ENCODE measurements around the gene CEPT1. TPM values are rescaled to one million over a fixed set of nuclear protein-coding genes. Genes with fewer than 3 reads are reported as not detected.
A peak's percentile ranks its signal among the peaks of the same experiment; 100 is the strongest.

CEPT1 gene
- total and polyA plus RNA-seq, 2 of the 13 experiments (the other 11 are each of a cell fraction or from before 2014, with no cell fraction given), result 35.7 to 48.2 TPM

GRCh38 chr1:111140680-111140967, 601 bp downstream of the CEPT1 start (continued):
- TF ChIP-seq CEBPB (IDR thresholded peaks at IDR 0.05; ENCODE audit: borderline replicate concordance, low read depth, low read length), result no peak
- TF ChIP-seq ZNF646 (CRISPR knock-in tag; IDR thresholded peaks at IDR 0.05), result peak; percentile 76; the same call in 1 of the 2 replicates
- no peak; the same call in 1 of the 2 replicates for TF ChIP-seq SP2 (CRISPR knock-in tag; IDR thresholded peaks at IDR 0.05)
- TF ChIP-seq POLR2A (IDR thresholded peaks at IDR 0.05; ENCODE audit: insufficient read depth in 1 of 2, low read depth in 2 of 2, low read length in 2 of 2), result peak in 1 of 2 experiments; percentile 81; a peak in 2 of 4 replicates
- TF ChIP-seq PHF5A (CRISPR knock-in tag; IDR thresholded peaks at IDR 0.05; ENCODE audit: low read depth, unreplicated experiment), result no peak
- 0 out of 2 replicates have a peak, but pooled peaks have one; percentile 27 for TF ChIP-seq PRDM10 (CRISPR knock-in tag; IDR thresholded peaks at IDR 0.05; ENCODE audit: low read depth)
- 0 out of 2 replicates have a peak, but pooled peaks have one; percentile 49 for TF ChIP-seq UBTF (CRISPR knock-in tag; IDR thresholded peaks at IDR 0.05)
- TF ChIP-seq ZBTB3 (CRISPR knock-in tag; IDR thresholded peaks at IDR 0.05; ENCODE audit: borderline replicate concordance, low read depth), result no peak

Measured in HepG2 (cell line).